GM12878 (cell line): ENCODE results near the gene NCDN.

Experiments used
- CBX5 ChIP-seq: sonication (generic); IDR thresholded peaks from 2 replicates; pipeline ENCODE4 v1.6.1; 2016; ENCODE audit warnings: low read depth, moderate library complexity, mild to moderate bottlenecking, inconsistent platforms
- FOXK2 ChIP-seq: fragments of 450-650 bp; IDR thresholded peaks from 2 replicates; pipeline ENCODE4 v1.6.1; 2017; ENCODE audit warnings: mild to moderate bottlenecking, moderate library complexity
- HDAC2 ChIP-seq: fragments of 200-600 bp; sonication (generic); IDR thresholded peaks from 2 replicates; pipeline ENCODE4 v1.6.1; 2017
- IKZF1 ChIP-seq: fragments of 450-650 bp; conservative IDR thresholded peaks from 2 replicates; pipeline ENCODE4 v1.6.1; 2017; ENCODE audit warnings: antibody characterized with exemption, mild to moderate bottlenecking
- JUND ChIP-seq: IDR thresholded peaks from 2 replicates; pipeline ENCODE4 v1.6.1; 2012; ENCODE audit warnings: low read depth, mild to moderate bottlenecking, low read length, improper control_type of control experiment, moderate library complexity
- MEF2A ChIP-seq: IDR thresholded peaks from 2 replicates; pipeline ENCODE4 v1.6.1; 2011; ENCODE audit warnings: low read depth, mild to moderate bottlenecking, low read length, moderate library complexity; ENCODE audit not compliant: insufficient read depth
- SIN3A ChIP-seq: IDR thresholded peaks from 2 replicates; pipeline ENCODE4 v1.6.1; 2012; ENCODE audit warnings: low read depth, low read length, improper control_type of control experiment
- SP1 ChIP-seq: IDR thresholded peaks from one replicate; pipeline ENCODE4 v1.6.1; 2011; ENCODE audit warnings: low read depth, low read length
- TCF7 ChIP-seq: IDR thresholded peaks from 2 replicates; pipeline ENCODE4 v1.6.1; 2014; ENCODE audit warnings: antibody characterized with exemption, borderline replicate concordance
- ZNF384 ChIP-seq: IDR thresholded peaks from 2 replicates; pipeline ENCODE4 v1.6.1; 2012; ENCODE audit warnings: low read depth, mild to moderate bottlenecking, low read length, improper control_type of control experiment, borderline replicate concordance
- TF ChIP-seq, protein P1 (sequence below): IDR thresholded peaks from 2 replicates; pipeline ENCODE4 v1.6.1; 2012; ENCODE audit warnings: low read depth, low read length, improper control_type of control experiment
- TF ChIP-seq, protein P2 (sequence below), 3 experiments: IDR thresholded peaks in 2 of 3; conservative IDR thresholded peaks in 1 of 3; 2 replicates each; pipeline ENCODE4 v1.5.1; 2011; ENCODE audit warnings: low read depth in 3 of 3, low read length in 3 of 3, mild to moderate bottlenecking in 3 of 3, control low read depth in 2 of 3, moderate library complexity in 2 of 3, inconsistent platforms in 1 of 3, mixed read lengths in 1 of 3; ENCODE audit not compliant: control insufficient read depth in 2 of 3, insufficient read depth in 1 of 3; ENCODE audit errors: extremely low read depth in 1 of 3
- TF ChIP-seq, protein P3 (sequence below): fragments of 450-650 bp; IDR thresholded peaks from 2 replicates; pipeline ENCODE4 v1.6.1; 2016; ENCODE audit warnings: mild to moderate bottlenecking

DNA sequence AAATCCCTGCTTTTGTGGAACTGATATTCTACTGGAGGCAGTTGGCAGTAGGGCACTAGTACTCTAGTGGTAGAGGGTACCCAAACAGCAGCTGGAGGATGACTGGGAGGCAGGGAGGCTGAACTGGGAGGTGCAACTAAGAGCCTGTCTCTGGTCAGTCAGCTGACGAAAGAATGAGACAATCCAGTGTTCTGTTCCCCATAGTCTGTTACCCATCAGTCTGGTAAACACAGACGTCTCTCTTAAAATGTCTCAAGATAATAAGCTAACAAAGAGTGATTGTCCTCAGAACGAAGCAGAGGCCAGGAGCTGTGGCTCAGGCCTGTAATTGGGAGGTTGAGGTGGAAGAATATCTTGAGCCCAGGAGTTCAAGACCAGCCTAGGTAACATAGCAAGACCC is 45.9 kb downstream of the NCDN start:
- TF ChIP-seq SP1, result no peak
- no peak for TF ChIP-seq IKZF1
- TF ChIP-seq, protein P1, sequence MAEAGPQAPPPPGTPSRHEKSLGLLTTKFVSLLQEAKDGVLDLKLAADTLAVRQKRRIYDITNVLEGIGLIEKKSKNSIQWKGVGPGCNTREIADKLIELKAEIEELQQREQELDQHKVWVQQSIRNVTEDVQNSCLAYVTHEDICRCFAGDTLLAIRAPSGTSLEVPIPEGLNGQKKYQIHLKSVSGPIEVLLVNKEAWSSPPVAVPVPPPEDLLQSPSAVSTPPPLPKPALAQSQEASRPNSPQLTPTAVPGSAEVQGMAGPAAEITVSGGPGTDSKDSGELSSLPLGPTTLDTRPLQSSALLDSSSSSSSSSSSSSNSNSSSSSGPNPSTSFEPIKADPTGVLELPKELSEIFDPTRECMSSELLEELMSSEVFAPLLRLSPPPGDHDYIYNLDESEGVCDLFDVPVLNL, result no peak
- TF ChIP-seq MEF2A, result no peak
- no peak for TF ChIP-seq JUND
- TF ChIP-seq, protein P2, sequence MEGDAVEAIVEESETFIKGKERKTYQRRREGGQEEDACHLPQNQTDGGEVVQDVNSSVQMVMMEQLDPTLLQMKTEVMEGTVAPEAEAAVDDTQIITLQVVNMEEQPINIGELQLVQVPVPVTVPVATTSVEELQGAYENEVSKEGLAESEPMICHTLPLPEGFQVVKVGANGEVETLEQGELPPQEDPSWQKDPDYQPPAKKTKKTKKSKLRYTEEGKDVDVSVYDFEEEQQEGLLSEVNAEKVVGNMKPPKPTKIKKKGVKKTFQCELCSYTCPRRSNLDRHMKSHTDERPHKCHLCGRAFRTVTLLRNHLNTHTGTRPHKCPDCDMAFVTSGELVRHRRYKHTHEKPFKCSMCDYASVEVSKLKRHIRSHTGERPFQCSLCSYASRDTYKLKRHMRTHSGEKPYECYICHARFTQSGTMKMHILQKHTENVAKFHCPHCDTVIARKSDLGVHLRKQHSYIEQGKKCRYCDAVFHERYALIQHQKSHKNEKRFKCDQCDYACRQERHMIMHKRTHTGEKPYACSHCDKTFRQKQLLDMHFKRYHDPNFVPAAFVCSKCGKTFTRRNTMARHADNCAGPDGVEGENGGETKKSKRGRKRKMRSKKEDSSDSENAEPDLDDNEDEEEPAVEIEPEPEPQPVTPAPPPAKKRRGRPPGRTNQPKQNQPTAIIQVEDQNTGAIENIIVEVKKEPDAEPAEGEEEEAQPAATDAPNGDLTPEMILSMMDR (IDR thresholded peaks at IDR 0.05 in 2 of 3, conservative IDR thresholded peaks at IDR 0.05 in 1 of 3; ENCODE audit: control insufficient read depth in 2 of 3, extremely low read depth in 1 of 3, insufficient read depth in 1 of 3, low read depth in 3 of 3, low read length in 3 of 3), result no peak
- TF ChIP-seq ZNF384, result no peak
- no peak for TF ChIP-seq SIN3A
- TF ChIP-seq CBX5, result no peak
- TF ChIP-seq, protein P3, sequence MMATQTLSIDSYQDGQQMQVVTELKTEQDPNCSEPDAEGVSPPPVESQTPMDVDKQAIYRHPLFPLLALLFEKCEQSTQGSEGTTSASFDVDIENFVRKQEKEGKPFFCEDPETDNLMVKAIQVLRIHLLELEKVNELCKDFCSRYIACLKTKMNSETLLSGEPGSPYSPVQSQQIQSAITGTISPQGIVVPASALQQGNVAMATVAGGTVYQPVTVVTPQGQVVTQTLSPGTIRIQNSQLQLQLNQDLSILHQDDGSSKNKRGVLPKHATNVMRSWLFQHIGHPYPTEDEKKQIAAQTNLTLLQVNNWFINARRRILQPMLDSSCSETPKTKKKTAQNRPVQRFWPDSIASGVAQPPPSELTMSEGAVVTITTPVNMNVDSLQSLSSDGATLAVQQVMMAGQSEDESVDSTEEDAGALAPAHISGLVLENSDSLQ, result no peak
- TF ChIP-seq TCF7, result no peak
- TF ChIP-seq FOXK2, result no peak
- no peak for TF ChIP-seq HDAC2
